Neural progenitor cell (in vitro differentiated cells): Measurements from ENCODE around the gene CACNA1C.

Experiments used
- CTCF ChIP-seq: fragments of 200-600 bp; sonication (generic); IDR thresholded peaks from 2 replicates; pipeline ENCODE4 v1.5.1; 2017; ENCODE audit warnings: antibody characterized with exemption, mild to moderate bottlenecking
- EZH2 ChIP-seq: fragments of 200-600 bp; sonication (generic); IDR thresholded peaks from 2 replicates; pipeline ENCODE4 v1.6.1; 2017; ENCODE audit warnings: antibody characterized with exemption, mild to moderate bottlenecking, moderate library complexity
- EZH2phosphoT487 ChIP-seq: fragments of 200-600 bp; sonication (generic); IDR thresholded peaks from 2 replicates; pipeline ENCODE4 v1.6.1; 2017; ENCODE audit warnings: antibody characterized with exemption

- no peak for TF ChIP-seq EZH2
- no peak for TF ChIP-seq CTCF
- no peak for TF ChIP-seq EZH2phosphoT487
Measured at GRCh38 chr12:2299206-2299605, 246.4 kb downstream of the CACNA1C start.
